ENCODE data around the gene SMC5. TPM values are rescaled to one million over a fixed set of nuclear protein-coding genes. Genes with fewer than 3 reads are reported as not detected.
"Not testable (repeated sequence)": the region's sequence is repeated elsewhere in the genome, so short reads cannot be mapped to it uniquely, and the experiment has no call there.

SMC5 gene
- 12.2 and 14.7 TPM in 2 replicates for total RNA-seq

DNA sequence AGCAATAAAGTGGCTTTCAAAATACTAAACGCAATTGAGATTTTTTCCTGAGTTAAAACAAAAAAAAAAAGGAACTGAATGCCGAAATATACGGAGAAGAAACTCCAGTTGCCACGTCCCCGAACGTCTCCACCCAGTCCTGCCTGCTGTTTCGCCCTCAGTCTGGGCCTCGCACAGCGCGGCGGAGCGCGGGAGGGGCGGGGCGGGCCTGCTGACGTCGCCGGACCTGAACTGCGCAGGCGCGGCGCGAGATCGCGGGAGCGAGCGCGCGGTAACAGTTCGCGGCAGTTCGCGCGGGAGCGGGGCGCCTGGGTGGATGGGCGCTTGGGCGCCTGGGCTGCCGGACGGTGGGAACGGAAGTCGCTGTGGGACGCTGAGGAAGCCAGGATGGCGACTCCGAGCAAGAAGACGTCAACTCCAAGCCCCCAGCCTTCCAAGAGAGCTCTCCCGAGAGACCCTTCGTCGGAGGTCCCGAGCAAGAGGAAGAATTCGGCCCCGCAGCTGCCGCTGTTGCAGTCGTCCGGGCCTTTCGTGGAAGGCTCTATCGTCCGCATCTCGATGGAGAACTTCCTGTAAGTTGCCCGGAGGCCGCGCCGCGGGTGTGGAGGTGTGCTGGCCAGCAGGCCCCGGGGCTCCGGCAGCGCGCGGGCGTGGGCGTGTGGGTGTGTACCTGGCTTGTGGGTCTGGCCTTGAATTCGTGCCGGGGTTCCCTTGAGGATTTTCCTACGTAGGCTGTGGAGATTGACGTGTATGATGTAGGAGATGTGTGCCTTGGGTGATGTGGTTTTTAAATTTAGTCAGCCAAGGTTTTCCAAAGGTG, at the start of gene SMC5:
Gene SMC5 (plus strand): TSS at position 287 of the 820 bp plus-strand sequence. CDS start 101 bp downstream, at position 388.
- DNase-seq (ENCODE audit: low read depth in 2 of 2), result peak; percentile 95

DNA sequence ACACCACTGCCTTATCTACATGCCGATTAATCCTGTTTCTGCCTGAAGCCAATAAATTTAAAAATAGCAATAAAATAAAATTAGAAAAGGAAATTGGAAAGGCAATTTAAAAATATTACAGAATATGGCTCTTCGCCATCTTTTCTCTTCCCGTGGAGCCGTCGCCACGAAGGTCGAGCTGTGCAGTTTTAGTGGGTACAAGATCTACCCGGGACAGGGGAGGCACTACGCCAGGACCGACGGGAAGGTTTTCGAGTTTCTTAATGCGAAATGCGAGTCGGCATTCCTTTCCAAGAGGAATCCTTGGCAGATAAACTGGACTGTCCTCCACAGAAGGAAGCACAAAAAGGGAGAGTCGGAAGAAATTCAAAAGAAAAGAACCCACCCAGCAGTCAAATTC, 41.7 kb upstream of the SMC5 start:
- no peak for DNase-seq (ENCODE audit: low read depth in 2 of 2)

DNA sequence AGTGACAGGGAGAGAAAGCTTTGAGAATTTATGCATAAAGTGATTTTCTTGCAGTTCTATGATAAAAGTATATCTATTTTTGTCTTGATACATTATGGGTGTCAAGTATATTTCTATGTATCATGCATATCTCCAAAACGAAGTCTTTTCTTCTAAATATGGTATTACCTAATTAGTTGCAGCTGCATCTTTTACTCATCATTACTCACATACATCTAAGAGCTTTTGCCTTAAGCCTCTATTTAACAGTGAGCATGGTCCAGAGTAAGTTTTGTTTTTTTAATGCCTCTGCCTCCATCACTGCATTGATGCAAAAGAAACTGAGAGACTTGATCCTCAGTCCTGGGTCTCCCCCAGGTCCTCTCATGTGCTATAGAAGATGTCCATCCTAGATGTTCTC, 40.0 kb upstream of the SMC5 start:
- no peak for DNase-seq (ENCODE audit: low read depth in 2 of 2)

DNA sequence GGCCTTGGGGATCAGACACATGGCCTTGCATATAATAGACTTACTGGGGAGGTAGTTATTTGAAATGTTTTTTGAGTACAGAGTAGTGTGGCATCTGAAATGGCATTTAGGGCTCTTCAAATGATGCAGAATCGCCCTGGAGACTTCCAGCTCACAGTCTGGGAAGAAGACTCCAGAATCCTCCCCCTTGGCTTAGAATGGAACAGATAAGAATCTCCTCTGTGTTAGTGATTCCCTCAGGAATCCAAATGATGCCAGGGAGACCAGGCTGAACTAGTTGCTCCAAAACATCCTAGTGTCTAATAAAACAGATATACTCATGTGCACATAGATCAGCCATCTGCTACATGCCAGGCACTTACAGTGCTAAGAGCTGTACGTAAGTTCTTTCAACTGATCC, 38.6 kb upstream of the SMC5 start:
- no peak for DNase-seq (ENCODE audit: low read depth in 2 of 2)

DNA sequence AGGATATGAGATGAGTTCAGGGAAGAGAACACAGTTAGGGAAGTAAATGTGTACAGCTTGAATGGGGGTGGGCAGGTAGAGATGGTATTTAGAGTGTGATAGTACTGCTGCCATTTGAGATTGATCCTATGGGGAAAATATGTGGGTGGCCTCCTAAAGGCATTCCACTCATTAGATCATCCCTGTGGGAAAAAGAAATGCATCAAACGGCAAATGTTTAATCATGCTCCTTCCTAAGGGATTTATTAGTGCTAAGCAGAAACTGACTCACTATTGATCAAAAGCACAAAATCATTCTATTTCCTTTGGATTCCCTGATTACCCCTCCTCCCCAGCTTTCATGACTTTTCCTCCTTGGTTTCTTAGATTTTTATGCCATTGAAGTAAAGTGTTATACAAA, 36.4 kb upstream of the SMC5 start:
- DNase-seq (ENCODE audit: low read depth in 2 of 2), result no peak

DNA sequence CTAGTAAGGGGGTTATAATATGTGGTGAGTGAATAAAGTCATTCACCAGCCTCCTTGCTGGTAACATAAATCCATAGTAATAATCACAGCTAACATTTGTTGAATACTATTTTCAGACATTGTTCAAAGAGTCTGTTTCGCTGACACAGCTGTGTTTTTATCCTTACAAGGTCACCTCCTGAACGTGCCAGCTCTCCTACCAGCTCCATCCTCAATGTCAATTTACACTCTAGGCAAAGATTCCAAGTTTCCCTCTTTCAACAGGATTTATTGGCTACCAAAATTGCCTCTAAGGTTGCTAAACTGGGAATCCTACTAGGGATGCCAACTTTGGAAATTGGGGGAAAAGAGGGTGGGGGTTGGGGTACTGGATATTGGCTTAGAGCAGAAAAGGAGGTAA, 30.7 kb upstream of the SMC5 start:
- no peak for DNase-seq (ENCODE audit: low read depth in 2 of 2)

DNA sequence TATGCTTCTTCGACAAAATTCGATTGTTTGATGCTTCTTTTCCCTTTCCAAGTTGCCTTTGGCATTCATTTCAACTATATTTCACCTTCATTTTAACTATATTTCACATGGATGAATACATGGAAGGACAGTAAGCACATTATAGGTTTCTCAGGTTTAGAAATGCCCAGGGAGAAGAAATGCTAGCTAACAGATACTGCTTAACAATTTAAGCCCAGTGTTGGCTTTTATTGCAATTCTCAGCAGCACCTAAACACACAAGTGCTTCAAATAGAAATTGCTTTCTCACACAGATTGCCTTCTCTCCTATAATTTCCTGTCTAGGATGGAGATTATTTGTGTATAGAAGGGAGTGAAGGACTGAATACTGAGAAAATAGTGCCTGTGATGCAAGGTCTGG, 30.2 kb upstream of the SMC5 start:
- DNase-seq (ENCODE audit: low read depth in 2 of 2), result no peak

DNA sequence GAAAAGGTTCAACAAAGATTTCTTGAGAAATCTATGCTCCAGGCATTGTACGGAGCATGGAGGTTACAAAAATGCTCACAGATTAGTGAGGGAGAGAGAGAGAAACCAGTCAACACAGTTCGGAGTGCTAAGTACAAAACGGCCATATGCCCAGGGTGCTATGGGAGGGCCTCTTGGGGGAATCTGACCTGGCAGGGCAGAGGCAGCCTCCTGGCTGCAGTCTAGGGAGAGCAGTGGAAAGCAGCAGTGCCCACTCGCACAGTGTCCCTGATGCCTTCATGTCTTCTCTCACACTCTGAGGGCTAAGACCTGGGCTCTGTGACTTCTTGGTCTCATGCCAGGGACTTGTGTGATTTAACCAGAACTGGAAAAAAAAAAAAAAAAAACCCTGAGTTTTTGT, 29.8 kb upstream of the SMC5 start:
- no peak for DNase-seq (ENCODE audit: low read depth in 2 of 2)

DNA sequence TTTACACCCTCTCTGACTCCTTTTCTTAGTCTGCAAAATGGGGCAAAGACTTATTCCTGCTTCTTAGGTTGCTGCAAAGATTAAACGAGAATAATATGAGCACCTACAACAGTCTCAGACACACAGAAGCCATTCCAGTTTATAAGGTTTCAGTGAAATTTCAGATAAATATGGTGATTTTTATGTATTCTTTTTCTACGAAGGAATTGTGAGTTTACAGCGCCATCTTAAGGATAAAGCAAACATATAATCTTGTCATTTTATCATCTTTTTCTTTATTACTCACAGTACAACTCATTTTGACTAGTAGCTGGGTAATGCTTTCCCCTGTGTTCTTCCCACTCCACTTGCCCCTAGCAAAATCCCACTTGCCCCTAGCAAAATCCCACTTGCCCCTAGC, 29.2 kb upstream of the SMC5 start:
- peak; percentile 5 to 32 for DNase-seq (ENCODE audit: low read depth in 2 of 2)

DNA sequence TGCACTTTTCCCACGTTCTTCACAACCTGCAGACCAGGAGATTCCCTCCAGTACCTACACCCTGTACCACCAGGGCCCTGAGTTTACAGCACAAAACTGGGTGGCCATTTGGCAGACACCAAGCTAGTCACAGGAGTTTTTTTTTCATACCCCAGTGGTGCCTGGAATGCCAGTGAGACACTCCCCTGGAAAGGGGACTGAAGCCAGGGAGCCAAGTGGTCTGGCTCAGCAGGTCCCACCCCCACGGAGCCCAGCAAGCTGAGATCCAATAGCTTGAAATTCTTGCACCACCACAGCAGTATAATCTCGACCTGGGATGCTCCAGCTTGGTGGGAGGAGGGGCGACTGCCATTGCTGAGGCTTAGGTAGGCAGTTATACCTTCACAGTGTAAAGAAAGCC, 26.3 kb upstream of the SMC5 start:
- no peak for DNase-seq (ENCODE audit: low read depth in 2 of 2)

DNA sequence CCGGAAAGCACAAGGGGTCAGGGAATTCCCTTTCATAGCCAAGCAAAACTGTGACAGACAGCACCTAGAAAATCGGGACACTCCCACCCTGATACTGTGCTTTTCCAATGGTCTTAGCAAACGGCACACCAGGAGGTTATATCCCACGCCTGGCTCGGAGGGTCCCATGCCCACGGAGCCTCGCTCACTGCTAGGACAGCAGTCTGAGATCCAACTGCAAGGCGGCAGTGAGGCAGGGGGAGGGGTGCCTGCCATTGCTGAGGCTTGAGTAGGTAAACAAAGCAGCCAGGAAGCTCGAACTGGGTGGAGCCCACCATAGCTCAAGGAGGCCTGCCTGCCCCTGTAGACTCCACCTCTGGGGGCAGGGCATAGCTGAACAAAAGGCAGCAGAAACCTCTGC, 24.6 kb upstream of the SMC5 start:
- not testable (repeated sequence) for DNase-seq (ENCODE audit: low read depth in 2 of 2)

DNA sequence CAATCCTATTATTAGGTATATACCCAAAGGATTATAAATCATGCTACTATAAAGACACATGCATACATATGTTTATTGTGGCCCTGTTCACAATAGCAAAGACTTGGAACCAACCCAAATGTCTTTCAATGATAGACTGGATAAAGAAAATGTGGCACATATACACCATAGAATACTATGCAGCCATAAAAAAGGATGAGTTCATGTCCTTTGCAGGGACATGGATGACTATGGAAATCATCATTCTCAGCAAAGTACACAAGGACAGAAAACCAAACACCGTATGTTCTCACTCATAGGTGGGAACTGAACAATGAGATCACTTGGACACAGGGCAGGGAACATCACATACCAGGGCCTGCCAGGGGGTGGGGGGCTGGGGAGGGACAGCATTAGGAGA, 12.8 kb upstream of the SMC5 start:
- DNase-seq (ENCODE audit: low read depth in 2 of 2), result not testable (repeated sequence)

DNA sequence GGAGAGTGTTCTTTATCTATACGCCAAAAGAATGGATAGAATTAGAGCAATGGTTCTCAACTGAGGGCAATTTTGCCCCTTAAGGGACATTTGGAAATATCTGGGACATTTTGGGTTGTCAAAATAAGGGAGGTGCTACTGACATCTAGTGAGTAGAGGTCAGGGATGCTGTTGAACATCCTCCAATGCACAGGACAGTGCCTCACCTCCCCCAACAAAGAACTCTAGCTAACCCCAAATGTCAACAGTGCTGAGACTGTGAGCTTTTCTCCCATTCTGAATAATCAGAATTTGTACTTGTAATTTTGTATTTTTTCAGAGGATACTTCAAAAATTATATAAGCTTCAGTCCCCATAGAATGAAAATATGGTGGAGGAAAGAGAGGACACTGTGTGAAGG, 8.6 kb upstream of the SMC5 start:
- DNase-seq (ENCODE audit: low read depth in 2 of 2), result no peak

DNA sequence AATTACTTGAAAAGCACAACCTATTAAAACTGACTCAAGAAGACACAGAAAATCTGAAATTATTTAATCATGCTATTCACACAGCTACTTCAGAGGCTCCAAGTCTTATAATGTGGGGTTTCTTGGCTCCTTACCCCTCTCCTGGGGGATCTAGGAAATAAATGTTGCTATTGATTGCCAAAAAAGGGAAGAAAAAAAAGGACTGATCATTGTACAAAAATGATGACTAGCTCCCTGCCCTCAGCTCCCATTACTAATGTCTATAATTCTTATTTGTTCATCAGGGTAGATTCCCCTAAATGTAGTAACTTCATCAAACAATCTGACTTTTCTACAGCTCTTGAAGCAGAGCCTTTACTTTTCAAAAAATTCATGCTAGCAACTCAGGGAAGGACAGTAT, 3.3 kb upstream of the SMC5 start:
- no peak for DNase-seq (ENCODE audit: low read depth in 2 of 2)

DNA sequence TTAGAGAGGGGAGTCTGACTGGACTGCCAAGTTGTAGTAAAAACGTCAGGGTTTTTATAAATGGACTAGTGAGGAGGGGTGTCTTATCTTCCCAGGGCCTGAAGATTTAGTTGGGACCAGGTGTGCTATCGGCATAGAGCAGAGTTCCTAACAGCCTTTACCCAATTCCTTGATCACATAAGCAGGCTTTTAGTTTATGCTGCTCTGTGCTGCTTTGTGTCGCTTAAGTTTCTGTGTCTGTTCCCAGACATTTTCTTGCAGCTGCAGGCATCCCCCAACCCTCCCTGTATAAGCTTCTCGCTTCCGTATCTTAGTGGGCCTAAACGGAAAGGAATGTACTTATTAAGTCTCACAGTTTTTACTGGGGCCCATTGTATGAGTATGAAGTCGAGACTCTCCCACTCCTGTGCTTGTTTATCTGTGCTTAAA, 2.6 kb upstream of the SMC5 start:
- peak in 1 of 2 donors; percentile 54 for DNase-seq (ENCODE audit: low read depth in 2 of 2)

DNA sequence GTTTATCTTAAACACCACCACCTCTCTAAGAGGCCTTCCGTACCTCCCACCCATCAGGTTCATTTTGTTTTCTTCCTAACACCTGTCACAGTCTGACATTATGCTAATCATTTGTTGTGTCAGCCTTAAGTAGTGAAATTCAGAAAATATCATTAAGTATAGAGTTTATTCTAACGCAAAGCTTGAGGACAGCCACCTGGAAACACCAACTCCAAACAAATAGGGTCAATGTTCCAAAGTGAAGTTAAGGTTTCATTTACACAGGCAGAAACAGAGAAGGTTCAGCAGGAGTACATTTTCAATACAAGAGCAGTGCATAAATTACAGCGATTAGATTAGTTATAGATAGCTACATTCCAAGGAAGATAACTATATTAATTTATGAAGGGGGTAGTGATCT, 1.3 kb upstream of the SMC5 start:
- DNase-seq (ENCODE audit: low read depth in 2 of 2), result no peak

DNA sequence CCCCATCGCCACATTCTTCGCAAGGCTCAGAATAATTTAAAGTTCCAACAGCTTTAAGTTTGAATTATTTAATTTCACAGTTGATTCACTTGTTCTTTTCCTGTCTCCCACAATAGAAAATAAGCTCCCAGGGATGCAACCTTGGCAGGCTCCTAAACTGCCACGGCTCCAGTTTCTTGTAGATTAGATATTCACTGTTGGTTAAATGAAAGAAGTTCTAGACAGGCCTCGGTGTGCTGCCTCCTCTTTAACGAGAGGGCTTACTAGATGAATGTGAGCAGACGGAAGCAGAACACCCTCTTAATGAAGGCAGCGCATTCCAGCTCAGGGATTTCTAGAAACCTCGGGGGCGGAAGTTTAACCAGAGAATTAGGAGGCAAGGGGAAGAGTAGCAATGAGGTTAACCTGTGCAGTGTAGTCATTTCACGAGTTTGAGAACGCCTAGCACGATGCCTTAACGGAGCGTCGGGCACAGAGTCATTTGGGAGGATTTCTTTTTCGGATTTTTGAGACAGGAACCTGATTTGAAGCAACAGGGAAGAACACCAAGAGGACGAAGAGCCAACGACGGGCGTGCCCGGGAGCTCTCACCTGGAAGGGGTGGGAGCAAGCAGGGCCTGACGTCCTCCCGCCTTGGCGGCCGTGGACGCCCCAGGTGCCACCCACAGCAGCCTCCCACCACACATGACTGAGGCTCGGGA, 637 bp upstream of the SMC5 start:
- DNase-seq (ENCODE audit: low read depth in 2 of 2), result peak in 1 of 2 donors; percentile 45

DNA sequence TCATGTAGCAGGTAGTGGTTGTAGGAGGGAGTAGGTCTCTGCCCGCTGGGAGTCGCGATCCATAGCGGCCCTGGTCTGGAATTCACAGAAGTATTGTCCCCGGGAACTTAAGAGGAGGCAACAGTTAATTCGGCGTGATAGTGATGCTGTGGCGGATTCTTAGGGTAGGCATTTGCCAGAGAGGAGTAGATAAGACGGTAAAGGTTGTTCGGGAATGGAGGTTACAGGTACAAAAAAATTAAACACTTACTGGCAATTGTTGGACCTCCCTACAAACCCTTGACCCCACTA, 679 bp downstream of the SMC5 start:
- no peak for DNase-seq (ENCODE audit: low read depth in 2 of 2)

DNA sequence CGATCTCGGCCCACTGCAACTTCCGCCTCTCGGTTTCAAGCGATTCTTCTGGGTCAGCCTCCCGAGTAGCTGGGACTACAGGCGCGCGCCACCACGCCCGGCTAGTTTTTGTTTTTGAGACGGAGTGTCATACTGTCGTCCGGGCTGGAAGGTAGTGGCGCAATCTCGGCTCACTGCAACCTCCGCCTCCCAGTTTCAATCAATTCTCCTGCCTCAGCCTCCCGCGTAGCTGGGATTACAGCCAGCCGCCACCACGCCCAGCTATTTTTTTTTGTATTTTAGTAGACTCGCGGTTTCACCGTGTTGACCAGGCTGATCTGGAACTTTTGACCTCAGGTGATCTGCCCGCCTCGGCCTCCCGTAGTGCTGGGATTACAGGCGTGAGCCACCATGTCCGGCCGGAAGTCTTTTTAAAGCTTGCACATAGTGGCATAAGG, 1.2 kb downstream of the SMC5 start:
- DNase-seq (ENCODE audit: low read depth in 2 of 2), result no peak

DNA sequence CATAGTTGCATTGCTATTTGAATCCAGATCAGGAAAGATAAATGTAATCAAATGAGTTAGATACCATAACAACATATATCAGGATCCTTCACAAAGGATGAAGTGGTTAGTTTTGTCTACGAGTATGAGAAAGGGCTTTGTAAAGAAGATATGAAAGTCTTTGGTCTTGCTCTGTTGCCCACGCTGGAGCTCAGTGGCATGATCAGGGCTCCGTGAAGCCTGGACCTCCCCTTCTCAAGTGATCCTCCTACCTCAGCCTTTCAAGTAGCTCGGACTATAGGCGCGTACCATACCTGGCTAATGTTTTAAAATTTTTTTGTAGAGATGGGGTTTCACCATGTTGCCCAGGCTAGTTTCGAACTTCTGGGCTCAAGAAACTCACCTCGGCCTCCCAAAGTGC, 1.8 kb downstream of the SMC5 start:
- no peak for DNase-seq (ENCODE audit: low read depth in 2 of 2)

DNA sequence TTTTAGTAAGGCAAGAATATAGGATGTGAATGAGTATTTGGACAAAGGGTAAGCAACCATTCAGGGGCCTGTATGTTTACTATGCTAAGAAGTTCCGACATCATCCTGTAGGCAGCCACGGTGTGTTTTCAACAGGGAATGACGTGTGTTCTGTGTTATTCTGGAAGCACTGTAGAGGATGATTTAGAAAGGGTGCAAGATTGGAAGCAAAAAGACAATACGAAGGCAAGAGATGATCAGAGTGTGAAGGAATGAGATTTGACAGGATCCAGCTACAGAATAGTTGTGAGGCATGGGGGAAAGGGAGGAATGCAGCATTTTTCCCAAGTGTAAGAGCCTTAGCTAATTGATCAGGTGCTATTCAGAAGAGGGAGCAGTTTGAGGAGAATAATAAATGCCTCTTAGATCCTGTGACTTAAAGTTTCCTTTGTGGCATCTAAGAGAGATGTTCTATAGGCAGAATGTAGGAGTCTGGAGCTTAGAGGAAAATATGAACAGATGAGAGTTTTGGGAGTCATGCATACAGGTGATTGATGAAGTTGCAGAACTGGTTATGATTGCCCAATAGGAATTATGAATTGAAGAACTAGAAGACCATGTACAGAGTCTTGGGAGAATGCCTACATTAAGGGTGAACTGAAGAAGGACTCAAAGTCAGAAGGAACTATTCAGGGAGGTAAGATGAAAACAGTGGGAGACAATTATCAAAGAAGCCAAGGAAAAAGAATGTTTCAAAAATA, 2.5 kb downstream of the SMC5 start:
- no peak for DNase-seq (ENCODE audit: low read depth in 2 of 2)

DNA sequence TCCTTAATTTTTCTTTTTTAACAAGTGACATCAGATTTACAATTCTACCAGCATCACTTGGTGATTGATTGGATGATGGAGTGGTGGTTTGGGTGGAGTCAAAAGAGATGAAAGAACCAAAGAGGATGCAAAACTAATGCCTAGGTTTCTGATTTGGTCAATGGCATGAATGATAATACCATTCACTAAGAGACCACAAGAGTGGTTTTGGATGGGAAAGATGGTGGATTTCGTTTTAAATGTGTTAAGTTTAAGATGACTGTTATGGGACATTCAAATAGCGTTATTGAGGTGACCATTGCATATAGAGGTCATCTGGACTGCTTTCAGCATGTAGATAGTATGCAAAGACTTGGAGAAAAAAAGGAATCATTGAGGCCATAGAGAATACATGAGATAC, 3.6 kb downstream of the SMC5 start:
- no peak for DNase-seq (ENCODE audit: low read depth in 2 of 2)

DNA sequence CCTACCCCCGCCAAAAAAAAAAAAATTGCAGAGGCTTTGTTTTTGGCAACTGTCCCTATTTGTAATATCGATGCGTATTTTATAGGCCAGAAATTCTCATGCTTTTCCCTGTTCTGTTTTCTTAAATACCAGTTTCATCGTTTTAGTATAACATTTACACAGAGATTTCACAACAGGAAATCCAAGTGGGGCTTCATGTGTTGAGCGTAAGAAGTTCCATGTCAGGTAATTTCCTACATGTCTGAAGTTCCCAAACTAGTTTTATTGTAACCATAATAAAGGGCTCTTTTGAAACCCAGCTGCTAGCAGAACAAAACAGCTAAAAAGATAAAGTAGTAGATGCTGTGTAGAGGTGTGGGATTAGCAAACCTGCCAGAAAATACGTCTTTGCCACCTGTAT, 4.2 kb downstream of the SMC5 start:
- peak in 1 of 2 donors; percentile 86 for DNase-seq (ENCODE audit: low read depth in 2 of 2)

Data from lung microvascular endothelial cell (primary cell).